WTC11 (cell line): ENCODE data around the gene PARVG. TPM values are rescaled to one million over a fixed set of nuclear protein-coding genes. Genes with fewer than 3 reads are reported as not detected.

ENCODE experiments used
- ATAC-seq: fragments of 200-7000 bp; cut with Tn5 transposase; 2 replicates; pipeline ENCODE4 v1.10.0; 2021; ENCODE audit warnings: mild to moderate bottlenecking, moderate library complexity
- CTCF ChIA-PET: fragments of 300-600 bp; sonication (Branson Sonifier 250); formaldehyde crosslinking; loops from one replicate; lab custom pipeline; 2021; ENCODE audit warnings: antibody characterized with exemption; lab: Charles Lee
- POLR2A ChIA-PET: fragments of 350-600 bp; sonication (Branson Sonifier 250); formaldehyde crosslinking; loops from one replicate; lab custom pipeline; 2021; ENCODE audit warnings: antibody characterized with exemption; lab: Charles Lee
- DNase-seq: peaks from one replicate; pipeline ENCODE4 v3.0.0; 2021; ENCODE audit warnings: low spot score
- H3K27ac Mint-ChIP-seq: 2 replicates; pipeline ENCODE4 v1.8.0; 2021; ENCODE audit warnings: mixed read lengths
- H3K27me3 Mint-ChIP-seq: 2 replicates; pipeline ENCODE4 v1.8.0; 2021; ENCODE audit warnings: low read depth, mild to moderate bottlenecking, moderate library complexity, mixed read lengths
- H3K36me3 Mint-ChIP-seq: 2 replicates; pipeline ENCODE4 v1.8.0; 2021; ENCODE audit warnings: mixed read lengths
- H3K4me1 Mint-ChIP-seq: 2 replicates; pipeline ENCODE4 v1.8.0; 2022; ENCODE audit warnings: mixed read lengths
- H3K4me3 Mint-ChIP-seq: 2 replicates; pipeline ENCODE4 v1.8.0; 2021; ENCODE audit warnings: mild to moderate bottlenecking, moderate library complexity, mixed read lengths
- H3K9me3 Mint-ChIP-seq: 2 replicates; pipeline ENCODE4 v1.8.0; 2021; ENCODE audit warnings: mixed read lengths
- ATF1 ChIP-seq: sonication (generic); formaldehyde crosslinking; IDR thresholded peaks from 2 replicates; pipeline ENCODE4 v1.8.1; 2023; ENCODE audit warnings: mild to moderate bottlenecking, moderate library complexity, missing genetic modification reagents
- ATF6 ChIP-seq: sonication (generic); formaldehyde crosslinking; IDR thresholded peaks from 2 replicates; pipeline ENCODE4 v1.8.1; 2023; ENCODE audit warnings: mild to moderate bottlenecking, missing genetic modification reagents
- CREB1 ChIP-seq: sonication (generic); formaldehyde crosslinking; IDR thresholded peaks from 2 replicates; pipeline ENCODE4 v1.8.0; 2023; ENCODE audit warnings: mild to moderate bottlenecking, missing genetic modification reagents
- CTCF ChIP-seq: fragments of 200-600 bp; IDR thresholded peaks from 2 replicates; pipeline ENCODE4 v1.8.0; 2022; ENCODE audit warnings: antibody characterized with exemption
- EMX1 ChIP-seq: fragments of 250-450 bp; sonication (Bioruptor Pico); IDR thresholded peaks from 2 replicates; pipeline ENCODE4 v1.8.0; 2021; ENCODE audit warnings: mild to moderate bottlenecking
- FOXP1 ChIP-seq: sonication (generic); formaldehyde crosslinking; IDR thresholded peaks from 2 replicates; pipeline ENCODE4 v1.8.0; 2022; ENCODE audit warnings: missing genetic modification reagents, mild to moderate bottlenecking, moderate library complexity, borderline replicate concordance
- MAX ChIP-seq: sonication (generic); formaldehyde crosslinking; IDR thresholded peaks from 2 replicates; pipeline ENCODE4 v1.8.0; 2022; ENCODE audit warnings: mild to moderate bottlenecking, missing genetic modification reagents
- MXD4 ChIP-seq: fragments of 250-450 bp; sonication (Bioruptor Pico); IDR thresholded peaks from 2 replicates; pipeline ENCODE4 v1.8.0; 2021; ENCODE audit warnings: mild to moderate bottlenecking, moderate library complexity, borderline replicate concordance
- MYBL2 ChIP-seq: sonication (generic); formaldehyde crosslinking; IDR thresholded peaks from 2 replicates; pipeline ENCODE4 v1.8.1; 2023; ENCODE audit warnings: mild to moderate bottlenecking, moderate library complexity, missing genetic modification reagents
- SMAD3 ChIP-seq: sonication (generic); formaldehyde crosslinking; IDR thresholded peaks from 2 replicates; pipeline ENCODE4 v1.8.0; 2022; ENCODE audit warnings: missing genetic modification reagents, mild to moderate bottlenecking, borderline replicate concordance
- TCF7 ChIP-seq: sonication (generic); formaldehyde crosslinking; IDR thresholded peaks from 2 replicates; pipeline ENCODE4 v1.8.0; 2022; ENCODE audit warnings: mild to moderate bottlenecking, low read depth, missing genetic modification reagents, moderate library complexity
- ZBTB21 ChIP-seq: sonication (generic); formaldehyde crosslinking; IDR thresholded peaks from 2 replicates; pipeline ENCODE4 v1.8.1; 2023; ENCODE audit warnings: mild to moderate bottlenecking, missing genetic modification reagents, borderline replicate concordance
- ZNF281 ChIP-seq: sonication (generic); formaldehyde crosslinking; IDR thresholded peaks from 2 replicates; pipeline ENCODE4 v1.8.0; 2023; ENCODE audit warnings: mild to moderate bottlenecking, missing genetic modification reagents
- ZNF317 ChIP-seq: sonication (generic); formaldehyde crosslinking; IDR thresholded peaks from 2 replicates; pipeline ENCODE4 v1.8.1; 2023; ENCODE audit warnings: low read depth, mild to moderate bottlenecking, moderate library complexity, missing genetic modification reagents, borderline replicate concordance
- ZNF671 ChIP-seq: fragments of 250-450 bp; sonication (Bioruptor Pico); IDR thresholded peaks from 2 replicates; pipeline ENCODE4 v1.8.0; 2021; ENCODE audit warnings: mild to moderate bottlenecking
- ZSCAN18 ChIP-seq: fragments of 250-450 bp; sonication (Bioruptor Pico); IDR thresholded peaks from 2 replicates; pipeline ENCODE4 v2.1.2; 2022; ENCODE audit warnings: mild to moderate bottlenecking, moderate library complexity
- total RNA-seq: library from RNA; stranded (reverse); gene quantifications from 3 replicates; pipeline ENCODE4 v1.2.3, GENCODE V29; 2021
- TF ChIP-seq, protein P1 (sequence below): sonication (generic); formaldehyde crosslinking; IDR thresholded peaks from 2 replicates; pipeline ENCODE4 v1.8.1; 2023; ENCODE audit warnings: mild to moderate bottlenecking, missing genetic modification reagents, moderate library complexity
- TF ChIP-seq, protein P2 (sequence below): sonication (generic); formaldehyde crosslinking; IDR thresholded peaks from 2 replicates; pipeline ENCODE4 v1.8.0; 2022; ENCODE audit warnings: mild to moderate bottlenecking, missing genetic modification reagents
- TF ChIP-seq, protein P3 (sequence below): sonication (generic); formaldehyde crosslinking; IDR thresholded peaks from 2 replicates; pipeline ENCODE4 v1.8.1; 2023; ENCODE audit warnings: mild to moderate bottlenecking, moderate library complexity, missing genetic modification reagents

The PARVG gene
- total RNA-seq, 1 experiment from 2014 or later, result 0.94 TPM

GRCh38 chr22:44146088-44146861 lies 34.5 kb upstream of the PARVG start:
- Mint-ChIP-seq H3K27me3 (no peaks in the 10 kb centered on the region; the same call in none of the 2 replicates), H3K4me1 (peaks cover 59% of the 10 kb centered on the region), H3K27ac (peak overlapping the region; percentile 99), H3K36me3 (no peaks in the 10 kb centered on the region), H3K9me3 (no peaks in the 10 kb centered on the region; the same call in 1 of the 2 replicates), H3K4me3 (peak overlapping the region; percentile 25; the same call in 1 of the 2 replicates)
- DNase-seq (peak; percentile 49), ATAC-seq (peak; percentile 58)
- POLR2A ChIA-PET, result no interaction called here
- CTCF ChIA-PET, result interaction anchor here (0.5 to 3.5 kb wide), 11 partner anchors 11 to 539 kb away, joined by 3 to 25 read pairs (median 4); no protein-coding TSS in a partner anchor
- TF ChIP-seq, protein P1, sequence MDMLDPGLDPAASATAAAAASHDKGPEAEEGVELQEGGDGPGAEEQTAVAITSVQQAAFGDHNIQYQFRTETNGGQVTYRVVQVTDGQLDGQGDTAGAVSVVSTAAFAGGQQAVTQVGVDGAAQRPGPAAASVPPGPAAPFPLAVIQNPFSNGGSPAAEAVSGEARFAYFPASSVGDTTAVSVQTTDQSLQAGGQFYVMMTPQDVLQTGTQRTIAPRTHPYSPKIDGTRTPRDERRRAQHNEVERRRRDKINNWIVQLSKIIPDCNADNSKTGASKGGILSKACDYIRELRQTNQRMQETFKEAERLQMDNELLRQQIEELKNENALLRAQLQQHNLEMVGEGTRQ (CRISPR knock-in tag), result peak; percentile 47
- TF ChIP-seq EMX1 (CRISPR knock-in tag) (no peak), FOXP1 (CRISPR knock-in tag) (peak; percentile 62; the same call in 1 of the 2 replicates), ZNF317 (CRISPR knock-in tag) (no peak), ATF1 (no peak), MXD4 (CRISPR knock-in tag) (no peak), ZSCAN18 (CRISPR knock-in tag) (no peak), ZNF281 (CRISPR knock-in tag) (no peak), MAX (CRISPR knock-in tag) (0 out of 2 replicates have a peak, but pooled peaks have one; percentile 73), ZNF671 (0 out of 2 replicates have a peak, but pooled peaks have one; percentile 35), MYBL2 (no peak), TCF7 (CRISPR knock-in tag) (peak; percentile 43; the same call in 1 of the 2 replicates), CREB1 (no peak), CTCF (no peak), SMAD3 (CRISPR knock-in tag) (no peak), ZBTB21 (no peak), ATF6 (CRISPR knock-in tag) (no peak)
- TF ChIP-seq, protein P2, sequence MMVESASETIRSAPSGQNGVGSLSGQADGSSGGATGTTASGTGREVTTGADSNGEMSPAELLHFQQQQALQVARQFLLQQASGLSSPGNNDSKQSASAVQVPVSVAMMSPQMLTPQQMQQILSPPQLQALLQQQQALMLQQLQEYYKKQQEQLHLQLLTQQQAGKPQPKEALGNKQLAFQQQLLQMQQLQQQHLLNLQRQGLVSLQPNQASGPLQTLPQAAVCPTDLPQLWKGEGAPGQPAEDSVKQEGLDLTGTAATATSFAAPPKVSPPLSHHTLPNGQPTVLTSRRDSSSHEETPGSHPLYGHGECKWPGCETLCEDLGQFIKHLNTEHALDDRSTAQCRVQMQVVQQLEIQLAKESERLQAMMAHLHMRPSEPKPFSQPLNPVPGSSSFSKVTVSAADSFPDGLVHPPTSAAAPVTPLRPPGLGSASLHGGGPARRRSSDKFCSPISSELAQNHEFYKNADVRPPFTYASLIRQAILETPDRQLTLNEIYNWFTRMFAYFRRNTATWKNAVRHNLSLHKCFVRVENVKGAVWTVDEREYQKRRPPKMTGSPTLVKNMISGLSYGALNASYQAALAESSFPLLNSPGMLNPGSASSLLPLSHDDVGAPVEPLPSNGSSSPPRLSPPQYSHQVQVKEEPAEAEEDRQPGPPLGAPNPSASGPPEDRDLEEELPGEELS, result 0 out of 2 replicates have a peak, but pooled peaks have one; percentile 33
- TF ChIP-seq, protein P3, sequence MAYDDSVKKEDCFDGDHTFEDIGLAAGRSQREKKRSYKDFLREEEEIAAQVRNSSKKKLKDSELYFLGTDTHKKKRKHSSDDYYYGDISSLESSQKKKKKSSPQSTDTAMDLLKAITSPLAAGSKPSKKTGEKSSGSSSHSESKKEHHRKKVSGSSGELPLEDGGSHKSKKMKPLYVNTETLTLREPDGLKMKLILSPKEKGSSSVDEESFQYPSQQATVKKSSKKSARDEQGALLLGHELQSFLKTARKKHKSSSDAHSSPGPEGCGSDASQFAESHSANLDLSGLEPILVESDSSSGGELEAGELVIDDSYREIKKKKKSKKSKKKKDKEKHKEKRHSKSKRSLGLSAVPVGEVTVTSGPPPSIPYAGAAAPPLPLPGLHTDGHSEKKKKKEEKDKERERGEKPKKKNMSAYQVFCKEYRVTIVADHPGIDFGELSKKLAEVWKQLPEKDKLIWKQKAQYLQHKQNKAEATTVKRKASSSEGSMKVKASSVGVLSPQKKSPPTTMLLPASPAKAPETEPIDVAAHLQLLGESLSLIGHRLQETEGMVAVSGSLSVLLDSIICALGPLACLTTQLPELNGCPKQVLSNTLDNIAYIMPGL (CRISPR knock-in tag), result no peak
